Fibroblast of lung (primary cell): ENCODE measurements around the gene TUT7. TPM values are rescaled to one million over a fixed set of nuclear protein-coding genes. Genes with fewer than 3 reads are reported as not detected.

Source experiments
- DNase-seq, 2 donors: peaks; one replicate each; pipeline versions ENCODE4 v3.0.0 to v3.0.0-alpha.2; 2010; ENCODE audit warnings: low read depth in 2 of 2
- H2AFZ ChIP-seq: 2 replicates; pipeline ENCODE4 v1.5.1; 2012; ENCODE audit warnings: low read length, control low read depth, inconsistent platforms
- H3K27ac ChIP-seq: 2 replicates; pipeline ENCODE4 v1.5.1; 2011; ENCODE audit warnings: low read length, control low read depth; ENCODE audit not compliant: insufficient read depth
- H3K27me3 ChIP-seq: 2 replicates; pipeline ENCODE4 v1.5.1; 2011; ENCODE audit warnings: mild to moderate bottlenecking, low read length; ENCODE audit not compliant: control insufficient read depth, insufficient read depth
- H3K36me3 ChIP-seq: 2 replicates; pipeline ENCODE4 v1.5.1; 2011; ENCODE audit warnings: low read length; ENCODE audit not compliant: control insufficient read depth, insufficient read depth
- H3K4me1 ChIP-seq: 2 replicates; pipeline ENCODE4 v1.5.1; 2011; ENCODE audit warnings: low read length; ENCODE audit not compliant: control insufficient read depth, insufficient read depth; ENCODE audit errors: extremely low read depth
- H3K4me2 ChIP-seq: 2 replicates; pipeline ENCODE4 v1.5.1; 2011; ENCODE audit warnings: low read length, control low read depth; ENCODE audit not compliant: insufficient read depth; ENCODE audit errors: extremely low read depth
- H3K4me3 ChIP-seq, 4 experiments: fragments of 200-600 bp in 1 of 4; sonication (generic) in 1 of 4; replicated peaks in 1 of 4; 2 replicates each; pipeline ENCODE4 v1.5.1; 2011 to 2016; ENCODE audit warnings: low read length in 4 of 4, low read depth in 3 of 4, mild to moderate bottlenecking in 3 of 4, control low read depth in 2 of 4, inconsistent platforms in 1 of 4, mixed read lengths in 1 of 4; ENCODE audit not compliant: insufficient read depth in 1 of 4; ENCODE audit errors: control extremely low read depth in 1 of 4
- H3K79me2 ChIP-seq: 2 replicates; pipeline ENCODE4 v1.5.1; 2012; ENCODE audit warnings: mild to moderate bottlenecking, low read length, inconsistent platforms; ENCODE audit not compliant: control insufficient read depth, insufficient read depth
- H3K9ac ChIP-seq: 2 replicates; pipeline ENCODE4 v1.5.1; 2011; ENCODE audit warnings: mild to moderate bottlenecking, low read length, control low read depth; ENCODE audit not compliant: insufficient read depth
- H3K9me3 ChIP-seq: 2 replicates; pipeline ENCODE4 v1.5.1; 2012; ENCODE audit warnings: low read depth, low read length; ENCODE audit not compliant: control insufficient read depth, insufficient read depth
- H4K20me1 ChIP-seq: 2 replicates; pipeline ENCODE4 v1.5.1; 2011; ENCODE audit warnings: low read length; ENCODE audit not compliant: control insufficient read depth, insufficient read depth; ENCODE audit errors: extremely low read depth
- EZH2 ChIP-seq: IDR thresholded peaks from 2 replicates; pipeline ENCODE4 v1.5.1; 2012; ENCODE audit warnings: low read length, control low read depth, mild to moderate bottlenecking; ENCODE audit errors: missing control alignments
- polyA plus RNA-seq, 2 donors: library from polyadenylated mRNA; depleted of rRNA in 1 of 2; stranded (reverse) in 1 of 2; unstranded in 1 of 2; fragments of >200 nt; gene quantifications; 2 replicates each; pipeline ENCODE4 v1.2.1, GENCODE V29; 2011 to 2012; ENCODE audit warnings: missing spikeins in 1 of 2
- total RNA-seq: library from RNA; depleted of rRNA; stranded (reverse); fragments of >200 nt; gene quantifications from 2 replicates; pipeline ENCODE4 v1.2.1, GENCODE V29; 2014
- TF ChIP-seq, protein P1 (sequence below), 2 donors: IDR thresholded peaks in 1 of 2; conservative IDR thresholded peaks in 1 of 2; 1 replicate in 1 of 2; 2 replicates in 1 of 2; pipeline ENCODE4 v1.5.1; 2011 to 2012; ENCODE audit warnings: low read length in 2 of 2, control low read depth in 1 of 2, inconsistent platforms in 1 of 2, low read depth in 1 of 2, mild to moderate bottlenecking in 1 of 2

Gene TUT7
- total and polyA plus RNA-seq, 2 donors (not counting 1 experiment from before 2014, with no cell fraction given), result 31.8 to 36.3 TPM

DNA sequence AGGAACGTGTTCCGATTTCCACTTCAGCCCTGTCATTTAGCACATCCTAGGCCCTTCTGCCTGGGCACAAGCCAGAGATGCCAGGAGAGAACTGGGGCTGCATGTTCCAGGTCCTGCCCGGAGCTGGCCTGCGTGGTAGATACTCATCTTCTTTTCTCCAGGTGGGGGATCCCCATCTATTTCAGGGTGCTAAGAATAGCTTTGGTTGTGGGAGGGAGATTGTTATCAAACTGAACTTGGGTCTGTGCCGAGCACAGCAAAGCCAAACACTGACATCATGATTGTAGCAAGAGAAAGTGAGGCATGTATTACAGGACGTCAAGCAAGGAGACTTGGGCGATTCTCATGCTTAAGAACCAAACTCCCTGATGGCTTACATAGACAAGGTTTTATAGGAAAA, 113.0 kb downstream of the TUT7 start:
- H2AFZ ChIP-seq, result no peak overlapping the region
- H3K27me3 ChIP-seq, result no peaks in the 10 kb centered on the region
- no peak overlapping the region for H3K27ac ChIP-seq
- no peaks in the 10 kb centered on the region for H3K36me3 ChIP-seq
- H3K4me1 ChIP-seq, result peaks cover 3% of the 10 kb centered on the region
- no peaks in the 10 kb centered on the region for H3K79me2 ChIP-seq
- no peak overlapping the region for H3K4me2 ChIP-seq
- no peak for DNase-seq
- H3K9me3 ChIP-seq, result no peaks in the 10 kb centered on the region
- H3K4me3 ChIP-seq, result no peak overlapping the region
- H3K9ac ChIP-seq, result no peak overlapping the region
- H4K20me1 ChIP-seq, result no peaks in the 10 kb centered on the region
- TF ChIP-seq, protein P1, sequence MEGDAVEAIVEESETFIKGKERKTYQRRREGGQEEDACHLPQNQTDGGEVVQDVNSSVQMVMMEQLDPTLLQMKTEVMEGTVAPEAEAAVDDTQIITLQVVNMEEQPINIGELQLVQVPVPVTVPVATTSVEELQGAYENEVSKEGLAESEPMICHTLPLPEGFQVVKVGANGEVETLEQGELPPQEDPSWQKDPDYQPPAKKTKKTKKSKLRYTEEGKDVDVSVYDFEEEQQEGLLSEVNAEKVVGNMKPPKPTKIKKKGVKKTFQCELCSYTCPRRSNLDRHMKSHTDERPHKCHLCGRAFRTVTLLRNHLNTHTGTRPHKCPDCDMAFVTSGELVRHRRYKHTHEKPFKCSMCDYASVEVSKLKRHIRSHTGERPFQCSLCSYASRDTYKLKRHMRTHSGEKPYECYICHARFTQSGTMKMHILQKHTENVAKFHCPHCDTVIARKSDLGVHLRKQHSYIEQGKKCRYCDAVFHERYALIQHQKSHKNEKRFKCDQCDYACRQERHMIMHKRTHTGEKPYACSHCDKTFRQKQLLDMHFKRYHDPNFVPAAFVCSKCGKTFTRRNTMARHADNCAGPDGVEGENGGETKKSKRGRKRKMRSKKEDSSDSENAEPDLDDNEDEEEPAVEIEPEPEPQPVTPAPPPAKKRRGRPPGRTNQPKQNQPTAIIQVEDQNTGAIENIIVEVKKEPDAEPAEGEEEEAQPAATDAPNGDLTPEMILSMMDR (conservative IDR thresholded peaks at IDR 0.05 in 1 of 2, IDR thresholded peaks at IDR 0.05 in 1 of 2; ENCODE audit: low read depth in 1 of 2, low read length in 2 of 2), result no peak
- TF ChIP-seq EZH2, result no peak

DNA sequence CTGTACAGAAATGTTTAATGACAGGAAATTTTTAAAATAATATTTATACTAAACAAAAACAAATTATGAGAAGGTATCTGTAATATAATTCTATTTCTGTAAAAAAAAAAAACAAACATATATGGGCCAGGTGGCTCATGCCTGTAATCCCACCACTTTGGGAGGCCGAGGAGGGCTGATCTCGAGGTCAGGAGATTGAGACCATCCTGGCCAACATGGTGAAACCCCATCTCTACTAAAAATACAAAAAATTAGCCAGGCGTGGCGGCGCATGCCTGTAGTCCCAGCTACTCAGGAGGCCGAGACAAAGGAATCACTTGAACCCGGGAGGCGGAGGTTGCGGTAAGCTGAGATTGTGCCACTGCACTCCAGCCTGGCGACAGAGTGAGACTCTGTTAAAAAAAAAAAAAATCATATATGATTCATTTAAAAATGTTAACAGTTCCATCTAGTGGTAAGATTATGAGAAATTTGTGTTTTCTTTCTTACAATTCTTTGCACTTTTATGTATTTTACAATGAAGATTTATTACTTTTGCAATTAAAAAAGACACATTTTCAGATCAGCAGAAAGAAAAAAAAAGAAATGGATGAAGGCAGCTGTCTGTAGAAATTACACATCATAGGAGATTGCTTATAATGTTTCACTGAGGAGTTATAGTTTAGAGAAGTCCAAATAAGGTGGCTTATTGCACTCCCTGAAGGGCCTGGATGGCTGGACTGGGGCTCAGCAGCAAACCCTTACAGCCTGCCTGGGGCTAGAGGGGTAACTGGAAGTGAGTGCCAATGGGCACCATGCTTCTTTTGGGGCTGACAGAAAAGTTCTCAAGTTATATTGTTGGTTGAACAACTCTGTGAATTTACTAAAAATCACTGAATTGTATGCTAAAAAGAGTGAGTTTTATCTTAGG, 115.1 kb downstream of the TUT7 start:
- H4K20me1 ChIP-seq, result no peaks in the 10 kb centered on the region
- no peaks in the 10 kb centered on the region for H3K9me3 ChIP-seq
- no peaks in the 10 kb centered on the region for H3K27me3 ChIP-seq
- no peaks in the 10 kb centered on the region for H3K36me3 ChIP-seq
- no peak overlapping the region for H3K4me2 ChIP-seq
- H3K4me3 ChIP-seq, result no peak overlapping the region
- no peaks in the 10 kb centered on the region for H3K79me2 ChIP-seq
- H2AFZ ChIP-seq, result no peak overlapping the region
- H3K9ac ChIP-seq, result no peak overlapping the region
- H3K27ac ChIP-seq, result no peak overlapping the region
- peak in 1 of 2 donors; percentile 31 for DNase-seq
- TF ChIP-seq EZH2, result no peak
- TF ChIP-seq, protein P1 (conservative IDR thresholded peaks at IDR 0.05 in 1 of 2, IDR thresholded peaks at IDR 0.05 in 1 of 2; ENCODE audit: low read depth in 1 of 2, low read length in 2 of 2), result no peak
- peaks cover 3% of the 10 kb centered on the region for H3K4me1 ChIP-seq

Other genes starting within 250 kb of the TUT7 start
- 0.17 and 0.51 TPM in 2 replicates for gene C9orf153, start 94.8 kb downstream of the TUT7 start, total RNA-seq
- gene C9orf153, start 94.8 kb downstream of the TUT7 start, polyA plus RNA-seq, result 0.06 and 0.17 TPM in 2 replicates
- gene ISCA1, start 71.9 kb downstream of the TUT7 start, total RNA-seq, result 19.2 and 22.6 TPM in 2 replicates
- 25.4 and 44.8 TPM in 2 replicates for gene ISCA1, start 71.9 kb downstream of the TUT7 start, polyA plus RNA-seq